Measurements from ENCODE around the gene VPS41.

GRCh38 chr7:38883706-38884105 is 25.3 kb downstream of the VPS41 start:
- TF ChIP-seq CTCF (IDR thresholded peaks at IDR 0.05), result no peak
- TF ChIP-seq POLR2A (IDR thresholded peaks at IDR 0.05), result no peak
